HG03469 (cell line): ENCODE measurements around the gene FEV.

ENCODE experiments used
- ATAC-seq: cut with Tn5 transposase; IDR thresholded peaks from one replicate; pipeline ENCODE4 v1.9.1; 2021; ENCODE audit warnings: mild to moderate bottlenecking, moderate library complexity, moderate number of reproducible peaks; ENCODE audit not compliant: unreplicated experiment

Gene FEV

GRCh38 chr2:218979846-218980734 lies 4.9 kb downstream of the FEV start:
- ATAC-seq = peak; percentile 85

- no peak for ATAC-seq
Measured at GRCh38 chr2:218975060-218975777, 9.8 kb downstream of the FEV start.

- ATAC-seq = no peak
Measured at GRCh38 chr2:218970894-218971293, 14.1 kb downstream of the FEV start.

GRCh38 chr2:218964041-218964771 lies 20.8 kb downstream of the FEV start:
- ATAC-seq = no peak

GRCh38 chr2:218963601-218964000 lies 21.4 kb downstream of the FEV start:
- no peak for ATAC-seq

GRCh38 chr2:218962859-218963492 lies 22.0 kb downstream of the FEV start:
- ATAC-seq = no peak

GRCh38 chr2:218961651-218962570 lies 23.1 kb downstream of the FEV start:
- no peak for ATAC-seq

GRCh38 chr2:218961229-218961628 lies 23.8 kb downstream of the FEV start:
- ATAC-seq = no peak

GRCh38 chr2:218960309-218961165 lies 24.4 kb downstream of the FEV start:
- no peak for ATAC-seq

- peak; percentile 8 for ATAC-seq
Measured at GRCh38 chr2:218959761-218960308, 25.1 kb downstream of the FEV start.

- peak; percentile 92 for ATAC-seq
Measured at GRCh38 chr2:218959141-218959731, 25.7 kb downstream of the FEV start, which contains the start of gene CDK5R2. CDK5R2 (plus strand) TSS chr2:218959666; CDS start chr2:218959821, 155 bp downstream.

- no peak for ATAC-seq
Measured at GRCh38 chr2:218958276-218958675, 26.7 kb downstream of the FEV start.

- ATAC-seq = no peak
Measured at GRCh38 chr2:218957671-218958070, 27.3 kb downstream of the FEV start.

- ATAC-seq = no peak
Measured at GRCh38 chr2:218956039-218956438, 28.9 kb downstream of the FEV start.

GRCh38 chr2:218954541-218955300 lies 30.3 kb downstream of the FEV start:
- no peak for ATAC-seq

GRCh38 chr2:218953366-218953954 lies 31.5 kb downstream of the FEV start:
- ATAC-seq = no peak

GRCh38 chr2:218952160-218952559 lies 32.8 kb downstream of the FEV start:
- no peak for ATAC-seq
